T1000 (cell line): ENCODE measurements around the gene RNF121.

Experiments used
- DNase-seq: peaks from one replicate; lab custom pipeline; 2025; ENCODE audit warnings: mixed read lengths; lab: John Stamatoyannopoulos, UW

Gene RNF121

GRCh38 chr11:72037554-72038311 lies 108.9 kb downstream of the RNF121 start:
- DNase-seq = no peak

- no peak for DNase-seq
Measured at GRCh38 chr11:72038491-72038890, 109.6 kb downstream of the RNF121 start.

- no peak for DNase-seq
Measured at GRCh38 chr11:72039031-72039855, 110.4 kb downstream of the RNF121 start.

GRCh38 chr11:72039856-72040401 lies 111.1 kb downstream of the RNF121 start:
- no peak for DNase-seq

GRCh38 chr11:72040491-72041363 lies 111.9 kb downstream of the RNF121 start:
- DNase-seq = peak; percentile 72

GRCh38 chr11:72041364-72042063 lies 112.7 kb downstream of the RNF121 start:
- peak; percentile 48 for DNase-seq

- DNase-seq = no peak
Measured at GRCh38 chr11:72042064-72042745, 113.4 kb downstream of the RNF121 start.

- no peak for DNase-seq
Measured at GRCh38 chr11:72045849-72046248, 117.0 kb downstream of the RNF121 start.
